SK-N-SH (cell line): Measurements from ENCODE around the gene COL25A1. TPM values are rescaled to one million over a fixed set of nuclear protein-coding genes. Genes with fewer than 3 reads are reported as not detected.

ENCODE experiments used
- CTCF ChIA-PET: fragments of 300-600, 350-600 bp; formaldehyde crosslinking; extraction: SDS; loops from one replicate; lab custom pipeline; 2021; lab: Yijun Ruan, JAX
- POLR2A ChIA-PET: fragments of 350-600 bp; sonication (Branson Sonifier 250); formaldehyde crosslinking; extraction: SDS; loops from one replicate; lab custom pipeline; 2020; ENCODE audit warnings: antibody characterized with exemption, inconsistent platforms; lab: Yijun Ruan, JAX
- DNase-seq: peaks from one replicate; pipeline ENCODE4 v3.0.0; 2012
- H2AFZ ChIP-seq: fragments of 200-600 bp; sonication (generic); 2 replicates; pipeline ENCODE4 v1.8.1; 2016; ENCODE audit warnings: antibody characterized with exemption, mild to moderate bottlenecking, low read depth
- H3F3A ChIP-seq: fragments of 200-600 bp; sonication (generic); replicated peaks from 2 replicates; pipeline ENCODE3; 2016; ENCODE audit warnings: antibody characterized with exemption, mild to moderate bottlenecking; ENCODE audit not compliant: insufficient read depth
- H3K27ac ChIP-seq, 2 experiments: fragments of 200-500 bp in 1 of 2; fragments of 200-600 bp in 1 of 2; sonication (Bioruptor generic) in 1 of 2; sonication (generic), shearing (Covaris generic) in 1 of 2; 2 replicates each; pipeline versions ENCODE4 v1.5.1 to v1.6.1; 2014 to 2016; ENCODE audit warnings: low read depth in 2 of 2, inconsistent platforms in 1 of 2, low read length in 1 of 2, mild to moderate bottlenecking in 1 of 2, mixed read lengths in 1 of 2
- H3K27me3 ChIP-seq: fragments of 200-600 bp; sonication (generic), shearing (Covaris generic); 2 replicates; pipeline ENCODE4 v1.6.1; 2016; ENCODE audit warnings: mixed run types; ENCODE audit not compliant: insufficient read depth
- H3K36me3 ChIP-seq, 2 experiments: fragments of 200-500 bp in 1 of 2; fragments of 200-600 bp in 1 of 2; sonication (Bioruptor generic) in 1 of 2; sonication (generic) in 1 of 2; replicated peaks in 1 of 2; 2 replicates each; pipeline versions ENCODE3 to v1.5.1; 2014 to 2016; ENCODE audit warnings: low read length in 1 of 2, mild to moderate bottlenecking in 1 of 2; ENCODE audit not compliant: insufficient read depth in 2 of 2, control insufficient read depth in 1 of 2
- H3K4me1 ChIP-seq, 2 experiments: fragments of 200-500 bp in 1 of 2; fragments of 200-600 bp in 1 of 2; sonication (Bioruptor generic) in 1 of 2; sonication (generic), shearing (Covaris generic) in 1 of 2; 2 replicates each; pipeline versions ENCODE4 v1.5.1 to v1.6.1; 2014 to 2016; ENCODE audit warnings: low read depth in 1 of 2, low read length in 1 of 2, mixed run types in 1 of 2; ENCODE audit not compliant: insufficient read depth in 2 of 2, control insufficient read depth in 1 of 2
- H3K4me2 ChIP-seq: fragments of 200-600 bp; sonication (generic), shearing (Covaris generic); 2 replicates; pipeline ENCODE4 v1.6.1; 2017; ENCODE audit warnings: mixed run types
- H3K4me3 ChIP-seq, 2 experiments: fragments of 200-500 bp in 1 of 2; fragments of 200-600 bp in 1 of 2; sonication (Bioruptor generic) in 1 of 2; sonication (generic), shearing (Covaris generic) in 1 of 2; 2 replicates each; pipeline versions ENCODE4 v1.5.1 to v1.8.1; 2014 to 2016; ENCODE audit warnings: low read depth in 2 of 2, inconsistent platforms in 1 of 2, low read length in 1 of 2, mild to moderate bottlenecking in 1 of 2, mixed read lengths in 1 of 2, moderate library complexity in 1 of 2
- H3K79me2 ChIP-seq: fragments of 200-600 bp; sonication (generic); 2 replicates; pipeline ENCODE4 v1.8.1; 2017; ENCODE audit warnings: mild to moderate bottlenecking; ENCODE audit not compliant: insufficient read depth
- H3K9ac ChIP-seq: fragments of 200-600 bp; sonication (generic); 2 replicates; pipeline ENCODE4 v1.6.1; 2017; ENCODE audit warnings: mixed run types
- H3K9me2 ChIP-seq: fragments of 200-600 bp; sonication (generic); 2 replicates; pipeline ENCODE4 v1.6.1; 2017; ENCODE audit warnings: mixed run types
- H3K9me3 ChIP-seq: fragments of 200-600 bp; sonication (generic); 2 replicates; pipeline ENCODE4 v1.6.1; 2017; ENCODE audit warnings: mixed run types, mild to moderate bottlenecking, moderate library complexity
- H4K20me1 ChIP-seq: fragments of 200-600 bp; sonication (generic); 2 replicates; pipeline ENCODE4 v1.6.1; 2017; ENCODE audit warnings: mild to moderate bottlenecking, mixed run types; ENCODE audit not compliant: insufficient read depth
- CTCF ChIP-seq: fragments of 200-600 bp; sonication (generic); IDR thresholded peaks from 2 replicates; pipeline ENCODE4 v1.6.1; 2017; ENCODE audit warnings: antibody characterized with exemption, mild to moderate bottlenecking, moderate library complexity
- EP300 ChIP-seq, 2 experiments: IDR thresholded peaks; 2 replicates each; pipeline versions ENCODE4 v1.4.0 to v1.6.1; 2012; ENCODE audit warnings: borderline replicate concordance in 1 of 2, low read depth in 1 of 2, low read length in 1 of 2
- FOSL2 ChIP-seq: IDR thresholded peaks from 2 replicates; pipeline ENCODE4 v1.4.0; 2012; ENCODE audit warnings: low read depth, mild to moderate bottlenecking, moderate library complexity, borderline replicate concordance
- FOXJ3 ChIP-seq: sonication (generic); formaldehyde crosslinking; IDR thresholded peaks from 2 replicates; pipeline ENCODE4 v1.5.1; 2020; ENCODE audit warnings: mild to moderate bottlenecking, missing genetic modification reagents
- FOXM1 ChIP-seq: IDR thresholded peaks from 2 replicates; pipeline ENCODE4 v1.4.0; 2012; ENCODE audit warnings: low read depth, mild to moderate bottlenecking
- GABPA ChIP-seq: IDR thresholded peaks from 2 replicates; pipeline ENCODE4 v1.4.0; 2012; ENCODE audit warnings: low read depth, mild to moderate bottlenecking
- IRF3 ChIP-seq: fragments of 150-350 bp; IDR thresholded peaks from 2 replicates; pipeline ENCODE4 v1.6.1; 2016; ENCODE audit warnings: mild to moderate bottlenecking, low read depth, low read length
- JUND ChIP-seq: IDR thresholded peaks from 2 replicates; pipeline ENCODE4 v1.4.0; 2012
- MEF2A ChIP-seq: IDR thresholded peaks from 2 replicates; pipeline ENCODE4 v1.4.0; 2012; ENCODE audit warnings: low read depth, borderline replicate concordance
- NFIC ChIP-seq: IDR thresholded peaks from 2 replicates; pipeline ENCODE4 v1.4.0; 2012; ENCODE audit warnings: borderline replicate concordance
- POLR2AphosphoS5 ChIP-seq: IDR thresholded peaks from 2 replicates; pipeline ENCODE4 v1.6.1; 2012; ENCODE audit warnings: low read depth, low read length
- RFX5 ChIP-seq: IDR thresholded peaks from 2 replicates; pipeline ENCODE4 v1.6.1; 2012; ENCODE audit warnings: mild to moderate bottlenecking, improper control_type of control experiment, low read length
- RXRA ChIP-seq: IDR thresholded peaks from 2 replicates; pipeline ENCODE4 v1.4.0; 2012; ENCODE audit warnings: low read depth, mild to moderate bottlenecking, borderline replicate concordance
- SIN3A ChIP-seq: IDR thresholded peaks from 2 replicates; pipeline ENCODE4 v1.6.1; 2012; ENCODE audit warnings: low read depth, mild to moderate bottlenecking, low read length, moderate library complexity, borderline replicate concordance
- SMC3 ChIP-seq: IDR thresholded peaks from 2 replicates; pipeline ENCODE4 v1.6.1; 2012; ENCODE audit warnings: low read depth, low read length, improper control_type of control experiment
- TAF1 ChIP-seq: IDR thresholded peaks from 2 replicates; pipeline ENCODE4 v1.6.1; 2012; ENCODE audit warnings: low read depth, mild to moderate bottlenecking, low read length, moderate library complexity, borderline replicate concordance
- TCF12 ChIP-seq: IDR thresholded peaks from 2 replicates; pipeline ENCODE4 v1.4.0; 2012
- USF2 ChIP-seq: fragments of 150-350 bp; IDR thresholded peaks from 2 replicates; pipeline ENCODE4 v1.6.1; 2017; ENCODE audit warnings: antibody characterized with exemption, low read length, low read depth, borderline replicate concordance
- YY1 ChIP-seq: IDR thresholded peaks from 2 replicates; pipeline ENCODE4 v1.4.0; 2012; ENCODE audit warnings: low read depth, mild to moderate bottlenecking
- WGBS: methylation state at CpG from one replicate; pipeline ENCODE4 v1.1.6; 2017; ENCODE audit warnings: low lambda C conversion rate; 5-methylcytosine and 5-hydroxymethylcytosine counted together
- polyA plus RNA-seq, 3 experiments: library from polyadenylated mRNA; depleted of rRNA; stranded (reverse); fragments of >200 nt; gene quantifications; 2 replicates each; pipeline ENCODE4 v1.2.3, GENCODE V29; 2012
- TF ChIP-seq, protein P1 (sequence below): IDR thresholded peaks from 2 replicates; pipeline ENCODE4 v1.4.0; 2012; ENCODE audit warnings: low read depth

The COL25A1 gene
- polyA plus RNA-seq, 1 of the 3 experiments (the other 2 are of a cell fraction) = not detected

DNA sequence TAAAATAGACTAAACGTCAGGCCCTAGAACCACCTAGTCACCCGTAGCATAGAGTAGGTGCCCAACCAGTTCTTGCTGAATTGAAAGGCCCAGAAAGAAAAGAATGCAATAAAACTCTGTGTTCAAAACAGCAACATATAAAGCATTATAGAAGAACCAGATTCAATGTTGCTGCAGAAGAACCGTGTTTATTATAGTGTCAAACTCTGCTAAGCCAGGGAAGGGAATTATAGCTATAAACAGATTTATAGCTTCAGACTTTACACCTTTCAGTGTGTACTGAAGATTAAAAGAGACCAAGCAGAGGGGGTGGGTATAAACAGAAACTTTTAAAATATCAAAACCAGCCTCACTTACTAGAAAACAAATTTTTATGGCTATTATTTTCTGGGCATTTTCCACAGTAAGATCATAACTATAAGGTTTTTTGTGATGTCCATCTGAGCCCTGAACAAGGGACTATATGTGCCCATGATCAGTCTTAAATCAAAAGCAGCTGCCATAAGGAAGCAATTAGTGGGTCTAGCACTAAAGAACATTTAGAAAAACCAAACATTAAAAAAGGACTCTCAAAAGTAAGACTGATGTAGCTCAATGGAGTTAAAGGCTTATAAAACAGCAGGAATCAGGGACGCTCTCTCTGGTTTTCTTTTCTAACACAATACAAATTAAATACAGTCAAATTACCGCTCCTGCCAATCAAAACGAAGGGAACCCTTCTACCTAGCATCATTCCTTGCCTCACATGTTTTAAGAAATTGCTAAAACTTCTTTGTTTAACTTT, 319.9 kb downstream of the COL25A1 start:
- POLR2A ChIA-PET = no interaction called here
- DNase-seq = no peak
- 8% methylated on average over 6 of the region's 6 CpGs for WGBS
- no peak overlapping the region for H3K4me3 ChIP-seq
- H3K9ac ChIP-seq = no peak overlapping the region
- H3K79me2 ChIP-seq = no peaks in the 10 kb centered on the region
- H3K4me2 ChIP-seq = no peak overlapping the region
- H3F3A ChIP-seq = no peaks in the 10 kb centered on the region
- no peaks in the 10 kb centered on the region for H3K9me2 ChIP-seq
- no peak overlapping the region for H2AFZ ChIP-seq
- H4K20me1 ChIP-seq = no peaks in the 10 kb centered on the region
- CTCF ChIA-PET = no interaction called here
- TF ChIP-seq MEF2A = no peak
- no peak for TF ChIP-seq SMC3
- TF ChIP-seq USF2 = no peak
- TF ChIP-seq YY1 = no peak
- no peak for TF ChIP-seq FOXM1
- H3K9me3 ChIP-seq = no peaks in the 10 kb centered on the region
- no peaks in the 10 kb centered on the region for H3K36me3 ChIP-seq
- H3K4me1 ChIP-seq = no peaks in the 10 kb centered on the region
- no peaks in the 10 kb centered on the region; the same call in 1 of the 2 replicates for H3K27me3 ChIP-seq
- H3K27ac ChIP-seq = no peak overlapping the region

GRCh38 chr4:108980455-108981239, 321.8 kb downstream of the COL25A1 start:
- WGBS = 37% methylated on average over 8 of the region's 10 CpGs
- no peaks in the 10 kb centered on the region; the same call in 1 of the 2 replicates for H3K27me3 ChIP-seq
- POLR2A ChIA-PET = no interaction called here

More at GRCh38 chr4:108980455-108981239, 321.8 kb downstream of the COL25A1 start:
- no peaks in the 10 kb centered on the region for H3K79me2 ChIP-seq
- TF ChIP-seq TCF12 (no peak), RFX5 (no peak), EP300 (IDR thresholded peaks at IDR 0.05; ENCODE audit: borderline replicate concordance in 1 of 2, low read depth in 1 of 2, low read length in 1 of 2) (no peak), SMC3 (no peak), TAF1 (no peak), GABPA (no peak), POLR2AphosphoS5 (no peak), MEF2A (no peak), SIN3A (no peak), CTCF (no peak), RXRA (no peak), JUND (no peak), YY1 (no peak), FOSL2 (no peak), IRF3 (no peak), FOXJ3 (no peak), NFIC (no peak)
- TF ChIP-seq, protein P1, sequence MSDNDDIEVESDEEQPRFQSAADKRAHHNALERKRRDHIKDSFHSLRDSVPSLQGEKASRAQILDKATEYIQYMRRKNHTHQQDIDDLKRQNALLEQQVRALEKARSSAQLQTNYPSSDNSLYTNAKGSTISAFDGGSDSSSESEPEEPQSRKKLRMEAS = no peak
- H4K20me1 ChIP-seq = no peaks in the 10 kb centered on the region
- H3F3A ChIP-seq = no peaks in the 10 kb centered on the region
- no peaks in the 10 kb centered on the region for H3K4me1 ChIP-seq
- H3K4me2 ChIP-seq = no peak overlapping the region
- no peak for DNase-seq
- no peaks in the 10 kb centered on the region for H3K9me2 ChIP-seq
- no peak overlapping the region for H3K27ac ChIP-seq
- H3K36me3 ChIP-seq = no peaks in the 10 kb centered on the region
- CTCF ChIA-PET = interaction anchor here (0.7 kb wide), 1 partner anchor 235 kb away, joined by 3 read pairs; no protein-coding TSS in a partner anchor
- H3K4me3 ChIP-seq = no peak overlapping the region
- H3K9me3 ChIP-seq = no peaks in the 10 kb centered on the region
- H2AFZ ChIP-seq = no peak overlapping the region
- no peak overlapping the region for H3K9ac ChIP-seq
